Endothelial cell of umbilical vein (primary cell): ENCODE data around the gene LPAR6. TPM values are rescaled to one million over a fixed set of nuclear protein-coding genes. Genes with fewer than 3 reads are reported as not detected.

Source experiments
- BruUV-seq: library from RNA; stranded (reverse); fragments of 400-500 nt; replicated peaks from 2 replicates; lab custom pipeline; 2021; lab: Mats Ljungman, UMichigan
- CTCF ChIA-PET: fragments of 300-600, 350-600 bp; sonication (Branson Sonifier 250); formaldehyde crosslinking; loops from one replicate; lab custom pipeline; 2021; ENCODE audit warnings: antibody characterized with exemption, inconsistent platforms; lab: Charles Lee
- POLR2A ChIA-PET: fragments of 300-600, 350-600 bp; sonication (Branson Sonifier 250); formaldehyde crosslinking; loops from one replicate; lab custom pipeline; 2021; ENCODE audit warnings: antibody characterized with exemption, inconsistent platforms; lab: Charles Lee
- DNase-seq: peaks from one replicate; pipeline ENCODE4 v3.0.0-alpha.2; 2011; ENCODE audit warnings: low read depth, low spot score
- FAIRE-seq: peaks from 2 replicates; lab custom pipeline; 2011; peaks lifted over from hg19 to GRCh38; lab: Jason Lieb, UNC
- H2AFZ ChIP-seq: 2 replicates; pipeline ENCODE4 v1.6.0; 2012; ENCODE audit warnings: low read depth, low read length, control low read depth, inconsistent platforms
- H3K27ac ChIP-seq: 2 replicates; pipeline ENCODE4 v1.5.1; 2011; ENCODE audit warnings: low read depth, mild to moderate bottlenecking, control low read depth, low read length, moderate library complexity; ENCODE audit not compliant: insufficient read depth
- H3K27me3 ChIP-seq, 2 experiments: 2 replicates each; pipeline versions ENCODE4 v1.6.0 to v1.6.1; 2011; ENCODE audit warnings: low read length in 2 of 2, mixed read lengths in 1 of 2; ENCODE audit not compliant: control insufficient read depth in 2 of 2, insufficient read depth in 2 of 2
- H3K36me3 ChIP-seq, 2 experiments: 2 replicates in 1 of 2; 3 replicates in 1 of 2; pipeline ENCODE4 v1.5.1; 2011; ENCODE audit warnings: low read length in 2 of 2, mild to moderate bottlenecking in 1 of 2, moderate library complexity in 1 of 2; ENCODE audit not compliant: control insufficient read depth in 2 of 2, insufficient read depth in 2 of 2; ENCODE audit errors: extremely low read depth in 1 of 2
- H3K4me1 ChIP-seq: 3 replicates; pipeline ENCODE4 v1.5.1; 2011; ENCODE audit warnings: mild to moderate bottlenecking, low read length; ENCODE audit not compliant: control insufficient read depth, insufficient read depth; ENCODE audit errors: extremely low read depth
- H3K4me2 ChIP-seq: 2 replicates; pipeline ENCODE4 v1.6.1; 2011; ENCODE audit warnings: low read length, control low read depth, mixed read lengths; ENCODE audit not compliant: insufficient read depth
- H3K4me3 ChIP-seq, 3 experiments: fragments of 200-600 bp in 1 of 3; sonication (generic), shearing (Covaris generic) in 1 of 3; replicated peaks in 1 of 3; 2 replicates each; pipeline ENCODE4 v1.5.1; 2011 to 2016; ENCODE audit warnings: control low read depth in 3 of 3, low read length in 3 of 3, mild to moderate bottlenecking in 2 of 3, inconsistent platforms in 1 of 3, low read depth in 1 of 3, moderate library complexity in 1 of 3; ENCODE audit not compliant: insufficient read depth in 1 of 3
- H3K79me2 ChIP-seq: 2 replicates; pipeline ENCODE4 v1.6.0; 2012; ENCODE audit warnings: low read length, inconsistent platforms; ENCODE audit not compliant: control insufficient read depth, insufficient read depth
- H3K9ac ChIP-seq: replicated peaks from 2 replicates; pipeline ENCODE3; 2011; ENCODE audit warnings: low read length, control low read depth; ENCODE audit not compliant: insufficient read depth; ENCODE audit errors: extremely low read depth
- H3K9me1 ChIP-seq: replicated peaks from 3 replicates; pipeline ENCODE4 v1.6.0; 2011; ENCODE audit warnings: mild to moderate bottlenecking, low read length; ENCODE audit not compliant: control insufficient read depth, insufficient read depth; ENCODE audit errors: extremely low read depth
- H3K9me3 ChIP-seq: replicated peaks from 2 replicates; pipeline ENCODE4 v1.5.1; 2012; ENCODE audit warnings: low read length, inconsistent platforms; ENCODE audit not compliant: control insufficient read depth, insufficient read depth
- H4K20me1 ChIP-seq: replicated peaks from 2 replicates; pipeline ENCODE3; 2011; ENCODE audit warnings: mild to moderate bottlenecking, low read length; ENCODE audit not compliant: control insufficient read depth, insufficient read depth; ENCODE audit errors: extremely low read depth
- CTCF ChIP-seq, 2 donors: IDR thresholded peaks; 1 replicate in 1 of 2; 2 replicates in 1 of 2; pipeline ENCODE4 v1.5.1; 2011; ENCODE audit warnings: low read length in 2 of 2, mild to moderate bottlenecking in 2 of 2, moderate library complexity in 2 of 2, control low read depth in 1 of 2, inconsistent platforms in 1 of 2, low read depth in 1 of 2; ENCODE audit not compliant: insufficient read depth in 1 of 2; ENCODE audit errors: extremely low read depth in 1 of 2
- EZH2 ChIP-seq: IDR thresholded peaks from 2 replicates; pipeline ENCODE4 v1.6.1; 2012; ENCODE audit warnings: borderline replicate concordance, low read depth, mild to moderate bottlenecking, moderate library complexity, low read length, inconsistent platforms; ENCODE audit not compliant: severe bottlenecking
- FOS ChIP-seq: IDR thresholded peaks from 2 replicates; pipeline ENCODE4 v1.6.1; 2011; ENCODE audit warnings: mild to moderate bottlenecking, low read length, moderate library complexity, borderline replicate concordance; ENCODE audit not compliant: insufficient read depth
- GATA2 ChIP-seq: IDR thresholded peaks from 2 replicates; pipeline ENCODE4 v1.7.0; 2011; ENCODE audit warnings: low read depth, mild to moderate bottlenecking, moderate library complexity, mixed read lengths, low read length; ENCODE audit not compliant: insufficient read length, insufficient read depth
- JUN ChIP-seq: IDR thresholded peaks from 2 replicates; pipeline ENCODE4 v1.6.1; 2011; ENCODE audit warnings: borderline replicate concordance, low read depth; ENCODE audit not compliant: insufficient read length, insufficient read depth
- MYC ChIP-seq: IDR thresholded peaks from one replicate; pipeline ENCODE4 v1.6.1; 2011; ENCODE audit warnings: mild to moderate bottlenecking, low read depth, low read length
- POLR2A ChIP-seq: IDR thresholded peaks from 2 replicates; pipeline ENCODE4 v1.6.1; 2012; ENCODE audit warnings: low read depth, mild to moderate bottlenecking, control low read depth, low read length
- POLR2AphosphoS5 ChIP-seq: IDR thresholded peaks from 2 replicates; pipeline ENCODE4 v1.6.1; 2012; ENCODE audit warnings: low read depth, mild to moderate bottlenecking, control low read depth, low read length, moderate library complexity; ENCODE audit not compliant: insufficient read depth
- dilution Hi-C: fragments of 300-500 bp; cut with MboI; formaldehyde crosslinking; loops from one replicate; pipeline ENCODE4 v1.15.0; 2019; ENCODE audit warnings: low sequenced_read_pairs; ENCODE audit not compliant: extremely low pct_ligation_motif_present
- intact Hi-C: fragments of 100-400 bp; cut with micrococcal nuclease; formaldehyde crosslinking; loops from one replicate; pipeline ENCODE4 v1.10.0; 2022
- polyA plus RNA-seq, 4 experiments: library from polyadenylated mRNA; depleted of rRNA in 3 of 4; stranded (reverse) in 3 of 4; unstranded in 1 of 4; fragments of >200 nt; gene quantifications; 2 replicates each; pipeline versions ENCODE4 v1.2.1 to v1.2.3, GENCODE V29; 2011 to 2012; ENCODE audit warnings: missing spikeins in 1 of 4
- total RNA-seq: library from RNA; stranded (reverse); gene quantifications from 2 replicates; pipeline ENCODE4 v1.2.3, GENCODE V29; 2021
- TF ChIP-seq, protein P1 (sequence below): IDR thresholded peaks from 2 replicates; pipeline ENCODE4 v1.6.1; 2011; ENCODE audit not compliant: insufficient read depth, insufficient read length

LPAR6 gene
- total and polyA plus RNA-seq, 2 donors (not counting 3 experiments of a cell fraction or from before 2014, with no cell fraction given), result 14.5 to 22.9 TPM

GRCh38 chr13:48403913-48404312 lies 9.0 kb downstream of the LPAR6 start:
- H3K9me1 ChIP-seq, result no peaks in the 10 kb centered on the region
- peaks cover 2% of the 10 kb centered on the region for H3K79me2 ChIP-seq
- intact Hi-C loops, result no loop called here
- H2AFZ ChIP-seq, result no peak overlapping the region
- ChIA-PET POLR2A (no interaction called here), CTCF (interaction anchor here (4.3 kb wide), 1 partner anchor 176 kb away, joined by 74 read pairs; no protein-coding TSS in a partner anchor)
- no peak for FAIRE-seq
- no peak overlapping the region for H3K4me2 ChIP-seq
- dilution Hi-C loops, result no loop called here
- no peak overlapping the region for H3K4me3 ChIP-seq
- H3K27ac ChIP-seq, result no peak overlapping the region
- no peaks in the 10 kb centered on the region for H4K20me1 ChIP-seq
- no TSS peak for BruUV-seq
- no peak overlapping the region for H3K9ac ChIP-seq
- TF ChIP-seq POLR2A, result no peak
- H3K36me3 ChIP-seq, result no peaks in the 10 kb centered on the region
- H3K27me3 ChIP-seq, result no peaks in the 10 kb centered on the region
- H3K4me1 ChIP-seq, result peaks cover 35% of the 10 kb centered on the region
- no peak for DNase-seq
- no peaks in the 10 kb centered on the region for H3K9me3 ChIP-seq

DNA sequence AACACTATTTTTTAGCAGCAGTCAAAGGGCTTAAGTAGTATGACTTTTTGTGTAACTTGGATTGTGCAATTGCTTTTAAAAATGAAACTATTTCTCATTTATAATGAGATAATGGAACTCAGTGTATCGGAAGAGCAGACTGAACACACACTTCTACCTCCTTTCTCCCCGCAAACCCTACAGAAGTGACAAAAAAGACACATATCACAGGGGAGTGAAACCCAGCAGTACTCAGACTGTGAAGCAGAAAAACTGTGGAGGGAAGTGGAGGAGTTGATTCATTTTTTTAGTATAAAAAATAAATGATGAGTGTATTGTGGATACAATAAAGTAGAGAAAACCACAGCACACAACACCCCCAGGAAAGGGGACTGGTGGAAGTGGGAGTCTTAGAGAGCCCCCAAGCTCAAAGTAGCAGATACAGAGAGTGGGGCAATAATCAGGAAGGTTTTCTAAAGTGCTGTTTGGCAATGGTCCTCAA lies 9.7 kb downstream of the LPAR6 start:
- H3K27me3 ChIP-seq, result no peaks in the 10 kb centered on the region
- DNase-seq, result no peak
- FAIRE-seq, result no peak
- no peak overlapping the region for H3K9ac ChIP-seq
- ChIA-PET POLR2A (no interaction called here), CTCF (interaction anchor here (1.0 to 4.3 kb wide), 4 partner anchors 9 to 177 kb away, joined by 3 to 74 read pairs (median 4); partner anchors contain the start of gene LPAR6)
- H4K20me1 ChIP-seq, result no peaks in the 10 kb centered on the region
- H3K9me1 ChIP-seq, result no peaks in the 10 kb centered on the region
- H3K79me2 ChIP-seq, result peaks cover 2% of the 10 kb centered on the region
- intact Hi-C loops (no loop called here), dilution Hi-C loops (no loop called here)
- BruUV-seq, result no TSS peak
- no peak overlapping the region for H3K4me3 ChIP-seq
- no peak overlapping the region for H3K4me2 ChIP-seq
- H3K27ac ChIP-seq, result no peak overlapping the region
- TF ChIP-seq, protein P1, sequence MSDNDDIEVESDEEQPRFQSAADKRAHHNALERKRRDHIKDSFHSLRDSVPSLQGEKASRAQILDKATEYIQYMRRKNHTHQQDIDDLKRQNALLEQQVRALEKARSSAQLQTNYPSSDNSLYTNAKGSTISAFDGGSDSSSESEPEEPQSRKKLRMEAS, result no peak
- TF ChIP-seq POLR2A (no peak), POLR2AphosphoS5 (no peak), FOS (no peak), CTCF (IDR thresholded peaks at IDR 0.05; ENCODE audit: extremely low read depth in 1 of 2, insufficient read depth in 1 of 2, low read depth in 1 of 2, low read length in 2 of 2) (no peak), GATA2 (no peak), MYC (no peak), JUN (no peak), EZH2 (no peak)
- no peaks in the 10 kb centered on the region for H3K36me3 ChIP-seq
- peaks cover 40% of the 10 kb centered on the region for H3K4me1 ChIP-seq
- no peak overlapping the region for H2AFZ ChIP-seq
- no peaks in the 10 kb centered on the region for H3K9me3 ChIP-seq
